Left ventricle myocardium superior (tissue), 1 donor: Measurements from ENCODE around the gene KLF12. TPM values are rescaled to one million over a fixed set of nuclear protein-coding genes. Genes with fewer than 3 reads are reported as not detected.

Source experiments
- ATAC-seq: fragments of 200-7000 bp; cut with Tn5 transposase; one replicate; pipeline ENCODE4 v1.9.1; 2020; ENCODE audit warnings: mild to moderate bottlenecking, moderate library complexity
- DNase-seq: peaks from one replicate; pipeline ENCODE4 v3.0.0-alpha.2; 2020
- intact Hi-C: fragments of 100-400 bp; cut with micrococcal nuclease; formaldehyde crosslinking; loops from one replicate; pipeline ENCODE4 v1.11.0; 2022
- long read RNA-seq: library from polyadenylated mRNA; unstranded; transcript quantifications from one replicate; pipeline ENCODE4 v2.0.0, GENCODE V29; 2021
- total RNA-seq: library from RNA; stranded (reverse); fragmentation: NEBNext Ultra II Directional; extraction: Animal tissue kit (Norgen Biotek cat#: 25700); gene quantifications from one replicate; pipeline ENCODE4 v1.2.1, GENCODE V29; 2021
- donor health status: DM: no; HTN: yes; CAD: no; lungs with severe emphysema.

Gene KLF12
- total RNA-seq, result 17.4 TPM
- long read RNA-seq, partial matches to known transcripts, result 0 of 2 reads
- long read RNA-seq, other reads (novel, unspliced or antisense), result 2 of 2 reads

DNA sequence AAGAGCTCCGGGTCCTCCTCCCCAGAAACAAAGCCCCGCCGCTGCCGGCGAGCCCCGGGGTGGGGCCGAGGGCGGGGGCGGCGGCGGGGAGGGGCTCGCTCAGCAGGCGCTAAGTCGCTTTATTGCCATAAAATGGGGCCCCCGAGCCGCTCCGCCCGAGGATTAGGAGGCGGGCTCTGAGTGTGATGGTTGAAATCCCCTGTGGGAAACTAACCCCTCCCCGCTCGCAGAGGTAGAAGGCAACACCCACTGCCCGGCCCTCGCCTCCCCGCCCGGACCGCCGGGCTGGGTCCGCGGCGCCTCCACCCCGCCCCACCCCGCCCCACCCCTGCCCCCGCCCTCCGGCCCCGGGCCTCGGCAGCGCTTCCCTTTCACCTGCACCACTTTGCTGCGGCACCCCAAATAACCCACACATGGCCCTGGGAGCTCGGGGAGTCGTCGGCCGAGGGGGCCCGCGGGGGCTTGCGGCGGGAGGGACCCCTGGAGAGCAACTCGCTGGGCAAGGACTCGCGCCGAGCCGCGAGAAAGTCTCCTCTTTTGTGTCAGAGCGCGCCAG lies at the start of gene KLF12:
Gene KLF12, minus strand, starts transcription at position 184 of the 556 bp plus-strand sequence.
- peak; percentile 90 for DNase-seq
- ATAC-seq, result peak; percentile 85
- intact Hi-C loops, result loop anchor here (5.0 to 10.0 kb wide), 2 partner anchors 72 to 379 kb away; no protein-coding TSS in a partner anchor

DNA sequence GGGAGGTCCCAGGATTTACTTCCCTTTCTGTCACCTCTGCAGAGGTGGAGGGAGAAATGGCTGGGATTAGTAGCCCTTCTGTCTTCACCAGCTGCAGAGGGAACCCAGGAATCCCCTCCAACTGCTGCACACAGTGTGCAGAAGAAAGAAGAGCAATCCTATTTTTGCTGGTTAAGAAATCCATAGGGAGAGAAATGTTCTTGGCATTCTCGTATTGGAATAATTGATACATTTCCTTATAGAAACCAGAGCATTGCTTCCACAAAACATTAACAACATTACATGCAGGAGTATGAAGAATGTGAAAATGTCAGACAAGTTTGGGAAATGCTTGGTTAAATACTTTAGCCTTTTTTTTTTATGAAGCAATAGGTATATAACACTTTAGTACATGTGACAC lies 48.3 kb upstream of the KLF12 start:
- DNase-seq (no peak), ATAC-seq (no peak)
- intact Hi-C loops, result no loop called here

DNA sequence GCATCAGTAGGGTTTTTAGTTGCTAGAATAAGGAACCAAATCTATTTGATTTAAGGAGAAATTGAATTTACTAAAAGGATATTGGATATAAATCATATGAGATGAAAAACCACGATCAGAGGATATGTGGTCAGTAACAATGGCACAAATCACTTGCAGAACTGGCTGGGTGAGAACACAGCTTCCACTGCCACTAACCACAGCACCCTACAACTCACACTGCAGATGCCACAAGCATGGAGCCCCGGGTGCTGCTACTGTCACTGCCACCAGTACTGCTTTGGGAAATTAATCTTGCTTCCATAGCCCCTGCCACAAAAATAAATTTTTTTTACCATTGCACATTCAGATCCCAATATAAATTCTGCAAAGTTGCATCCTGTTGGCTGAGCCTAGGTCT lies 40.6 kb upstream of the KLF12 start:
- DNase-seq (no peak), ATAC-seq (no peak)
- intact Hi-C loops, result no loop called here

DNA sequence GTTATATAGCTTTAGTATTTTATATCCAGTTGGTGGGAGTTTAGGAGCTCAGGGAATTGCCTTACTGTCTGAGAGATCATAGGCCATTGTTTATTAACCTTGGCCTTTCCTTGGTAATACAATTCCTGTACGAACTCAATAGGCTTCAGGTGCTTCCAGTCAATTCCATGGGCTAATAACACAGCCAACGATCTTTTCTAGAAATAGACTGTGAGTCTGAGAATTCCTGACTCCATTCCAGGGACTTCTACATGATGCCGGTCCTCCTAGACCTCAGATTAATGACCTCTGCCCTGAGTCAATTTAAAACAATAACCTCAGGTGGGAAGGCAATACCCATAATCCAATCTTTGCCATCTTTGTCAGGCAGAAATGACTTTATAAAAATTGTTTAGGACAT lies 39.6 kb upstream of the KLF12 start:
- intact Hi-C loops, result no loop called here
- ATAC-seq (peak; percentile 40), DNase-seq (no peak)

DNA sequence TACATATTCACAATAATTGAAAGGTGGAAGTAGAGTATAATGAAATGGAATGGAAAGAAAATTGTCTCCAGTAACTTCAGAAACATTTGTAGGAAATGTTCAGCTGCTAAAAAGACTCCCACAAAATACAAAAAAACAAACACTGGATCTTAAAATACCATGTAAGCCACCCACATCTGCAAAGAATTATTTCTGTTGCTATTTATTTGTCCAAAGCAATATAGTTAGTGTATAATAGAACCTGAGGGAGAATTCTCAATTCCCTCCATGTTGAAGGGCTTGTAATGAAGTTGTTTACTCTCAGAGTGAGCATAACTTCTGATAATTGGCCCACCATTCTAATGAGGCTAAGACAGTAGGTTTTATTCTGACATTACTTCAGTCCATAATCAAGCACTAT lies 37.4 kb upstream of the KLF12 start:
- intact Hi-C loops, result no loop called here
- DNase-seq (no peak), ATAC-seq (no peak)

DNA sequence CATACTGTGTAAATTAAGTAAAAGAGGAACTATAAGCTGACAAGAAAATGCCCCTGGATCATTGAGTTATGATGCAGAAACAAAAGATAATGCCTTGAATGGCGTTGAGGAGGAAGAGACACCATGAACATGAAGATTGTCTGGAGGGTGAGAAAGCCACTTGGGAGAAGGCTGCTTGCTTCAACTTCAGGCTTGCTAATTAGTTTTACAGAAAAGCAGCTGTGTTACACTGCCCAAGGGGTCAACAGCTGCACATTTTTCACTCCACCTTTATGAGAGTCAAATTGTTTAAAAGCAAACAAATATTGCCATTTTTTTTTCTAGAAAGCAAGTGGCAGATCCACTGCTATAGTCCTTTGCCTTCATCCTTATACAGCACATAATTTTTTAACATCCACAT lies 35.5 kb upstream of the KLF12 start:
- intact Hi-C loops, result no loop called here
- ATAC-seq (no peak), DNase-seq (no peak)

DNA sequence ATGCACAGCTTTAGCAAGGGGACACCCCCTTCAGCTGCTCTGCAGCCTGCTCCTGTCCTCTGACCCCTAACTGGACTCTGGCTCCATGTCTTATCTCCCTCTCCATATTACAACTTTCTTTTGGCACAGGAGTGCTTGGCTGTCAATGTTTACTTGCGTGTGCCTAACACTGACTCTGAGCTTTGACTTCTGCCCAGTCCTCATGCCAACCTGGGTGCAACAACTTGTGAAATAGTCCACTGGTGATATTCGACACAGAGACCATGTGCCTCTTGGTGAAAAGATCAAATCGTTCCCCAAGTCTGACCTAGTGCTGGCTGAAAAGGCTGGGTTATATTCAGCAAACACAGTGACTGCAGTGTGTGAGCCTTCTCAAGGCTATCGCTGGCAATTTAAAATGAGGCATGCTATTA lies 34.1 kb upstream of the KLF12 start:
- DNase-seq (no peak), ATAC-seq (peak; percentile 94)
- intact Hi-C loops, result no loop called here

GRCh38 chr13:74166261-74167004 lies 32.2 kb upstream of the KLF12 start:
- DNase-seq (no peak), ATAC-seq (no peak)
- intact Hi-C loops, result no loop called here

DNA sequence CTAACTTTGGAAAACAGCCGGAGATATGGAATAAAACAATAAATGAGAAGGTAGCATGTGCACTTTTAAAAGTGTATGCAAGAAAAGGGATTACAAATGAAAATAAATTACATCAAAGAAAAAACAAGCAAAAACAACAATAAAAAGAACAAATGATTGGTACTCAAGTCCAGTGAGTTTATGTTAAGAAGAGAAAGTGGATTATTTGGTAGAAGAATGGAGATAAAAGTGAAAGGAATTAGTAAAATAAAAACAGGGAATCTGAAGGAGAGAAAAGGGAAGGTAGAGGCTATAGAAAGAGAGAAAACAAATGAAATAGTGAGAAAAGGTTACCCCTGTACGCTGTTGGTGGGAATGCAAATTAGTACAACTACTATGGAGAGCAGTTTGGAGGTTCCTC lies 28.6 kb upstream of the KLF12 start:
- no peak for DNase-seq
- intact Hi-C loops, result no loop called here
- ATAC-seq, result no peak

GRCh38 chr13:74162135-74162534 lies 27.9 kb upstream of the KLF12 start:
- no peak for ATAC-seq
- no peak for DNase-seq
- intact Hi-C loops, result no loop called here

- intact Hi-C loops, result no loop called here
- no peak for ATAC-seq
- no peak for DNase-seq
These were observed 24.6 kb upstream of the KLF12 start for GRCh38 chr13:74158571-74159352.

- intact Hi-C loops, result no loop called here
- no peak for DNase-seq
- peak; percentile 18 for ATAC-seq
These were observed 23.8 kb upstream of the KLF12 start for GRCh38 chr13:74158028-74158427.

DNA sequence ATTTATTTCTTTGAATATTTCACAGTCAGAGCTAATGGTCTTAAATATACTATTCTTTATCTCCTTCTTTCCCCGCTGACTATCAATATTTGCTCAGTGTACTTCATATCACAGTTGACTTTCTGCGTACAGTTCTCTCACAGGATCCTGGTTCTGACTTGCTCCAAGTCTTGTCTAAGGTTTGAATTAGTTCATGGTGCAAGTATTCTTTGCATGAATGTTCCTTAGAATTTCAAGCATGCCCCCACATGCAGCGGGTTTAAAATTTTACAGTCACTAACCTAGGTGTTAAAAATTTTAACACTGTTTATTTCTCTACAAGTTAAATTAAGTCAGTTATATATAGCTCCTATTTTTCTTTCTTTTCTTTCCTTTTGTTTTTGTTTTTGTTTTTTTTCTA lies 20.8 kb upstream of the KLF12 start:
- intact Hi-C loops, result no loop called here
- no peak for ATAC-seq
- no peak for DNase-seq

DNA sequence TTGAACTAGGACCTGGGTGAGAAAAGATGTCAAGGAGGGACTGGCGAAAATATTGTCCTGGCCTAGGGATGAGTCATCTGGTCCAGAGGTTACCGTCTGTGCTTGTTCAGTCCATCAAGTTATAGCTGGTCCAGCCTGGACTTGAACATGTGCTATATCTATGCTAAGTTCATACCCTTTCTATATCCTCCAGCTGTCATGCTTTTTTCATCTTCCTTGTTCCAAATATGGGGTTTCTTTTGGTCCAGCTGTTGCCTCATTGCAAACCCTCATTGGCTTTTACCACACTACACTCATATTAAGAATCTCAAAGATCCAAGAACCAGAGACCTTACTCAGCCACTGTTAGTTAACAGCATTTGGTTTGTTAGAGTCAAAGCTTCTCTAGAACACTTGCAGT lies 19.1 kb upstream of the KLF12 start:
- ATAC-seq, result no peak
- intact Hi-C loops, result no loop called here
- DNase-seq, result no peak

GRCh38 chr13:74151859-74152258 lies 17.7 kb upstream of the KLF12 start:
- DNase-seq (no peak), ATAC-seq (peak; percentile 73)
- intact Hi-C loops, result no loop called here

DNA sequence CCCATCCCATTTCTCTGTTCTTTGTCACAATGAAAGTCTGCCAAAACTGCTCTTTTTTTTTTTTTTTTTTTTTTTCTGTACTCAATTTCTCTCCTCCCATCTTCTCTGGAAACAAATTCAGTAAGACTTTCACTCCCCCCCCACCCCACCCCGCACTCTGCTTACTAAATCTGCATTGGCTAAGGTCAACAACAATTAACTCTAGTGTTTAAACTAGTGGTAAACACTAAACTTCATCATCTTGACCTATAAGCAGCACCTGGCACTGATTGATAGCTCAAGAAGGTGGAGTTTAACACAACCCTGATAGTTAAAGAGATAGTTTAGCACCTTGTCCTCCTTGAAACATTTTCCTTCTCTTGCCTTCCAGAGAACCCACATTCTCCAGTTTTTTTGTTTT lies 14.1 kb upstream of the KLF12 start:
- intact Hi-C loops, result loop anchor here (10.0 kb wide), 1 partner anchor 136 kb away; no protein-coding TSS in a partner anchor
- ATAC-seq (no peak), DNase-seq (no peak)

DNA sequence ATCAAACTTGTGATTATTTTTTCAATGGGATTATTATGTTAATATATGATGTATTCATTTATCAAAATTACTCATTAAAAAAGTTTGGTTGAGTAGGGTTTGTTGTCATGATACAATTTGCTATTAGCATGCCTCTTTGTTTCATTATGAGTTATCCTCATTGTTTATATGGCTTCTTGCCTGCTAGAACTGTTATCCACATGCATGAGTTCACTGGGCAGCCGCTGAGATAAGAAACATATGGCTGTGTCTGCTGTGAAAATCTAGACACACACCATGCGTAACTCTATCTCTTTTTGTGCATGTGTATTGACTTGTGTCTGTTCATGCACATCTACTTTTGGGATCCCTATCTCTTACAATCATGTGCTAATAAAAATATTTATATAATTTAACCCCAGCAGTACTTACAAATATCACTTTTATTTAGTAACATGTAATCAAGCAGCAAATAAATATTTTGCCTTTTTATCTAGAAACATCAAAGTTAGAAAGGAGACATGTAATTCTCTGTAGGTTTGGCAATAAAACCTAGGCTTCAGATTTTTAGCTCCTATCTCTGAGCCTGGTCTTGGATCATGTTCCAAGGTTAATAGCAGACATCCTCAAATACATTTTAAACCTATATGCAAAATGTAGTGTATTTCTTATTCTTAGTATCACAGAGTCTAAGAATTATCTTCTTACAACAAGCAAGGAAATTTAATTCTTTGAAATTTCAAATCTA lies 11.2 kb upstream of the KLF12 start:
- intact Hi-C loops, result loop anchor here (10.0 kb wide), 1 partner anchor 139 kb away; no protein-coding TSS in a partner anchor
- DNase-seq, result no peak
- ATAC-seq, result peak; percentile 52

GRCh38 chr13:74144269-74144668 lies 10.1 kb upstream of the KLF12 start:
- no peak for ATAC-seq
- no peak for DNase-seq
- intact Hi-C loops, result loop anchor here (10.0 kb wide), 1 partner anchor 141 kb away; no protein-coding TSS in a partner anchor

DNA sequence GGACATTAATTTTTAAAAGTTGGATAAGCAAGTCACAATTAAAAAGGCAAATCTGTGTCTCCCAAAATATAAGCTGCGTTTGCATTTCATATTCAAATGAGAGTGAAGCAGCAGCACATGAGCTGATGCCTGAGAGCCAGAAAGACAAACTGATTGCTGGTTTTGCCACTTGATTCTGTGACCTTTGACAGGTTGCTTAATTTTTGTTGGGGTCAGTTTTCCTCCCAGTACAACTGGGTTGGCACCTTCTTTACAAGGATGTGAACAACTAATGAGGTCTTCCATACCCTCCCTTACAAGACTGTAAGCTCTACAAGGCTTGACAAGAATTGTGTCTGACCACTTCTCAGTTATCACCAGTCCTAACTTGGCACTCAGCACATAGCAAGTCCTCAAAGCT lies 8.1 kb upstream of the KLF12 start:
- ATAC-seq (no peak), DNase-seq (no peak)
- intact Hi-C loops, result loop anchor here (10.0 kb wide), 1 partner anchor 143 kb away; no protein-coding TSS in a partner anchor
